ENCODE measurements around the gene VPS8. TPM values are rescaled to one million over a fixed set of nuclear protein-coding genes. Genes with fewer than 3 reads are reported as not detected.

VPS8 gene
- total and polyA plus RNA-seq, 9 of the 15 experiments (the other 6 are each of a cell fraction or from before 2014, with no cell fraction given), result 7.2 to 41.0 (median 28.3) TPM

GRCh38 chr3:185087419-185087818, 275.5 kb downstream of the VPS8 start:
- no peak for DNase-seq (ENCODE audit: extremely low read depth in 1 of 4, low spot score in 3 of 4)
- no peaks in the 10 kb centered on the region for H3K4me1 ChIP-seq (replicated peaks in 1 of 2; ENCODE audit: control insufficient read depth in 2 of 2, insufficient read depth in 2 of 2, low read length in 2 of 2)
- H3K9me3 ChIP-seq (replicated peaks; ENCODE audit: control insufficient read depth, insufficient read depth, low read depth, low read length), result peaks cover 2% of the 10 kb centered on the region; the same call in 1 of the 2 replicates
- FAIRE-seq, result no peak
- no peak overlapping the region for H3K4me2 ChIP-seq (ENCODE audit: insufficient read depth, low read length)
- in situ Hi-C loops (cut with MboI) (no loop called here), intact Hi-C loops (cut with micrococcal nuclease) (loop anchor here (10.0 kb wide), 1 partner anchor 187 kb away; no protein-coding TSS in a partner anchor)
- H3K27me3 ChIP-seq (ENCODE audit: control insufficient read depth in 2 of 2, insufficient read depth in 2 of 2, low read length in 2 of 2), result peaks cover 19 to 31% of the 10 kb centered on the region in 2 experiments
- H3K4me3 ChIP-seq, result no peak overlapping the region
- CTCF ChIA-PET (ENCODE audit: low intra/inter-chr PET ratio), result no interaction called here
- H2AFZ ChIP-seq (ENCODE audit: low read depth, low read length), result no peak overlapping the region
- no peak overlapping the region for H3K27ac ChIP-seq (ENCODE audit: extremely low read depth, low read depth, low read length)
- no peaks in the 10 kb centered on the region for H3K36me3 ChIP-seq (ENCODE audit: control insufficient read depth, insufficient read depth, low read length)
- no peaks in the 10 kb centered on the region for H3K9me1 ChIP-seq (ENCODE audit: control insufficient read depth, insufficient read depth, low read length)
- H3K79me2 ChIP-seq (ENCODE audit: control insufficient read depth, insufficient read depth, low read length), result no peaks in the 10 kb centered on the region
- no peak overlapping the region for H3K9ac ChIP-seq (ENCODE audit: insufficient read depth in 1 of 2, low read depth in 2 of 2, low read length in 2 of 2)
- 0% methylated on average over 3 of the region's 3 CpGs for WGBS (ENCODE audit: insufficient coverage, low coverage, missing lambda C conversion rate)
- BruUV-seq (replicated peaks), result no TSS peak
- no peaks in the 10 kb centered on the region for H4K20me1 ChIP-seq (replicated peaks; ENCODE audit: control insufficient read depth, insufficient read depth, low read length)
- POLR2A ChIA-PET, result interaction anchor here (0.9 kb wide), 1 partner anchor 16 kb away, joined by 4 read pairs; no protein-coding TSS in a partner anchor
- no peak for TF ChIP-seq LARP7 (IDR thresholded peaks at IDR 0.05)
- no peak for TF ChIP-seq PHB2 (IDR thresholded peaks at IDR 0.05; ENCODE audit: low read depth)
- TF ChIP-seq ZNF76 (CRISPR knock-in tag; IDR thresholded peaks at IDR 0.05; ENCODE audit: borderline replicate concordance), result no peak
- TF ChIP-seq CEBPB (tag; IDR thresholded peaks at IDR 0.05), result 0 out of 2 replicates have a peak, but pooled peaks have one; percentile 13
- no peak for TF ChIP-seq ZNF57 (CRISPR knock-in tag; IDR thresholded peaks at IDR 0.05)
- no peak for TF ChIP-seq ZNF398 (CRISPR knock-in tag; IDR thresholded peaks at IDR 0.05)
- no peak for ATAC-seq

Data from K562 (cell line).